Pancreas (tissue), 10 donors: ENCODE results near the gene KRTAP10-8. TPM values are rescaled to one million over a fixed set of nuclear protein-coding genes. Genes with fewer than 3 reads are reported as not detected.

Experiments
- ATAC-seq, 4 donors: fragments of 200-7000 bp; cut with Tn5 transposase; one replicate each; pipeline versions ENCODE4 v1.8.0 to v1.9.1; 2020; ENCODE audit warnings: mild to moderate bottlenecking in 4 of 4, moderate library complexity in 4 of 4
- DNase-seq, 6 donors: peaks; one replicate each; pipeline ENCODE4 v3.0.0-alpha.2; 2020
- FAIRE-seq: peaks from 2 replicates; lab custom pipeline; 2012; peaks lifted over from hg19 to GRCh38; lab: Jason Lieb, UNC
- H3K27ac ChIP-seq, 4 donors: fragments of 200-600 bp; sonication (generic); 1 replicate in 3 of 4; 2 replicates in 1 of 4; pipeline versions ENCODE4 v1.5.0 to v1.8.0; 2020
- H3K27me3 ChIP-seq, 4 donors: fragments of 200-600 bp; one replicate each; pipeline ENCODE4 v1.8.0; 2021
- H3K36me3 ChIP-seq, 3 donors: fragments of 200-600 bp; sonication (generic) in 1 of 3; one replicate each; pipeline versions ENCODE4 v1.5.0 to v1.8.0; 2020 to 2021
- H3K4me1 ChIP-seq, 3 donors: fragments of 200-600 bp; one replicate each; pipeline ENCODE4 v1.8.0; 2021
- H3K4me3 ChIP-seq, 4 donors: fragments of 200-600 bp; sonication (generic) in 2 of 4; one replicate each; pipeline versions ENCODE4 v1.5.0 to v1.8.0; 2020 to 2021
- H3K9me3 ChIP-seq, 4 donors: fragments of 200-600 bp; one replicate each; pipeline ENCODE4 v1.8.0; 2021
- WGBS, 2 donors: extraction: QIAGEN DNeasy Blood & Tissue Kit; methylation state at CpG; one replicate each; pipeline ENCODE4 v1.1.7; 2013; 5-methylcytosine and 5-hydroxymethylcytosine counted together
- intact Hi-C, 3 donors: fragments of 100-400 bp; cut with DNase I; formaldehyde crosslinking; loops; one replicate each; pipeline versions ENCODE4 v1.11.1 to v1.14.2; 2022
- polyA plus RNA-seq, 2 donors: library from polyadenylated mRNA; stranded (reverse); fragments of 200-250 nt; gene quantifications; one replicate each; pipeline ENCODE4 v1.2.3, GENCODE V29; 2013
- total RNA-seq, 6 donors: library from RNA; stranded (reverse); fragmentation: NEBNext Ultra II Directional in 4 of 6; extraction: Animal tissue kit (Norgen Biotek cat#: 25700) in 4 of 6; gene quantifications; one replicate each; pipeline versions ENCODE4 v1.2.1 to v1.2.4, GENCODE V29; 2021 to 2023
- TF ChIP-seq, protein P1 (sequence below), 4 donors: fragments of 200-600 bp; sonication (generic) in 3 of 4; IDR thresholded peaks; one replicate each; pipeline versions ENCODE4 v1.5.0 to v1.8.0; 2021; ENCODE audit warnings: antibody characterized with exemption in 4 of 4
- donor health status: healthy with polysubstance abuse.
- donor health status: DM: no; HTN: no; CAD: no; lungs with moderate emphysema.
- donor health status: DM: no; HTN: no; CAD: no.
- donor health status: control.
- donor health status: control.
- donor health status: Bipolar disorder and iron deficiency.
- donor health status: DM: yes; HTN: yes; CAD: no.
- donor health status: DM: no; HTN: no; CAD: no.
- donor health status: DM: no; HTN: no; CAD: no.
- donor health status: DM: yes; HTN: yes; CAD: no.

The KRTAP10-8 gene
- total and polyA plus RNA-seq, 8 donors: not detected

DNA sequence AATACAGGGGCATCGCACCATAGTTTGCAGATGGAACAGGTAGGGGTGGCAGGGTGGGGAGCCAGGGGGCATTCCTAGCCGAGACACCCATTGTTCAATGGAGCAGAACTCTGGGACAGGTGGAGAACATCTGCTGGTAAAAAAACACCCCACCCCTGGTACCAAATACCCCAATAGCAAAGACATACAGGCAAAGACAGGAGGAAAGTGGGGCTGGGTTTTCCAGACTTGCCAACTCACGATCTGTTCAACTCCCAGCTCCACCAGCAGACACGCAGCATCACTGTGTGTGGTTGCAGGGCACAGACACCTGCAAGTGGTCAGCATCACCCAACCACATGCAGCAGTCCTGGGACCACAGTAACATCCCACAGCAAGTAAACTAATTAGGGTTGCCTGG, 328 bp upstream of the KRTAP10-8 start:
- Histone ChIP-seq H3K27ac (no peak overlapping the region), H3K9me3 (no peaks in the 10 kb centered on the region), H3K4me1 (no peaks in the 10 kb centered on the region), H3K27me3 (no peaks in the 10 kb centered on the region), H3K36me3 (no peaks in the 10 kb centered on the region), H3K4me3 (no peak overlapping the region)
- intact Hi-C loops: no loop called here
- TF ChIP-seq, protein P1, sequence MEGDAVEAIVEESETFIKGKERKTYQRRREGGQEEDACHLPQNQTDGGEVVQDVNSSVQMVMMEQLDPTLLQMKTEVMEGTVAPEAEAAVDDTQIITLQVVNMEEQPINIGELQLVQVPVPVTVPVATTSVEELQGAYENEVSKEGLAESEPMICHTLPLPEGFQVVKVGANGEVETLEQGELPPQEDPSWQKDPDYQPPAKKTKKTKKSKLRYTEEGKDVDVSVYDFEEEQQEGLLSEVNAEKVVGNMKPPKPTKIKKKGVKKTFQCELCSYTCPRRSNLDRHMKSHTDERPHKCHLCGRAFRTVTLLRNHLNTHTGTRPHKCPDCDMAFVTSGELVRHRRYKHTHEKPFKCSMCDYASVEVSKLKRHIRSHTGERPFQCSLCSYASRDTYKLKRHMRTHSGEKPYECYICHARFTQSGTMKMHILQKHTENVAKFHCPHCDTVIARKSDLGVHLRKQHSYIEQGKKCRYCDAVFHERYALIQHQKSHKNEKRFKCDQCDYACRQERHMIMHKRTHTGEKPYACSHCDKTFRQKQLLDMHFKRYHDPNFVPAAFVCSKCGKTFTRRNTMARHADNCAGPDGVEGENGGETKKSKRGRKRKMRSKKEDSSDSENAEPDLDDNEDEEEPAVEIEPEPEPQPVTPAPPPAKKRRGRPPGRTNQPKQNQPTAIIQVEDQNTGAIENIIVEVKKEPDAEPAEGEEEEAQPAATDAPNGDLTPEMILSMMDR (IDR thresholded peaks at IDR 0.05): no peak
- DNase-seq (no peak), FAIRE-seq (no peak), ATAC-seq (no peak)
- 61 to 75% methylated on average over 4 of the region's 4 CpGs for WGBS, 2 donors

- TF ChIP-seq, protein P1 (IDR thresholded peaks at IDR 0.05): no peak
- no peaks in the 10 kb centered on the region for H3K36me3 ChIP-seq
- intact Hi-C loops: no loop called here
- peak in 1 of 6 donors; percentile 60 for DNase-seq
- no peaks in the 10 kb centered on the region for H3K9me3 ChIP-seq
- WGBS, 2 donors: 72 to 83% methylated on average over 11 to 13 of the region's 13 CpGs
- FAIRE-seq: no peak
- H3K27me3 ChIP-seq: no peaks in the 10 kb centered on the region
- H3K27ac ChIP-seq: no peak overlapping the region
- no peaks in the 10 kb centered on the region for H3K4me1 ChIP-seq
- no peak overlapping the region for H3K4me3 ChIP-seq
- ATAC-seq: no peak
Observed at GRCh38 chr21:44612669-44613229, 870 bp downstream of the KRTAP10-8 start.

GRCh38 chr21:44613386-44614155, 1.7 kb downstream of the KRTAP10-8 start:
- 67 to 76% methylated on average over 25 to 26 of the region's 26 CpGs for WGBS, 2 donors
- DNase-seq (peak in 1 of 6 donors; percentile 45), FAIRE-seq (no peak), ATAC-seq (no peak)
- H3K27me3 ChIP-seq: no peaks in the 10 kb centered on the region
- H3K4me1 ChIP-seq: no peaks in the 10 kb centered on the region
- intact Hi-C loops: no loop called here
- H3K4me3 ChIP-seq: no peak overlapping the region
- H3K36me3 ChIP-seq: no peaks in the 10 kb centered on the region
- no peak overlapping the region for H3K27ac ChIP-seq
- H3K9me3 ChIP-seq: no peaks in the 10 kb centered on the region
- TF ChIP-seq, protein P1 (IDR thresholded peaks at IDR 0.05): no peak

GRCh38 chr21:44614161-44614631, 2.3 kb downstream of the KRTAP10-8 start:
- intact Hi-C loops: no loop called here

More at GRCh38 chr21:44614161-44614631, 2.3 kb downstream of the KRTAP10-8 start:
- ATAC-seq (no peak), DNase-seq (peak in 1 of 6 donors; percentile 51), FAIRE-seq (no peak)
- Histone ChIP-seq H3K36me3 (no peaks in the 10 kb centered on the region), H3K4me1 (no peaks in the 10 kb centered on the region), H3K9me3 (no peaks in the 10 kb centered on the region), H3K27ac (no peak overlapping the region), H3K4me3 (no peak overlapping the region), H3K27me3 (no peaks in the 10 kb centered on the region)
- TF ChIP-seq, protein P1 (IDR thresholded peaks at IDR 0.05): no peak
- 51 to 70% methylated on average over 20 of the region's 20 CpGs for WGBS, 2 donors
